RWPE2 (cell line): ENCODE results near the gene PTRH2.

ENCODE experiments used
- ATAC-seq: fragments of 200-7000 bp; cut with Tn5 transposase; 3 replicates; pipeline ENCODE4 v1.9.1; 2021; ENCODE audit warnings: low read depth
- DNase-seq: peaks from one replicate; pipeline ENCODE4 v3.0.0-alpha.2; 2020; ENCODE audit warnings: low spot score
- H3K27ac ChIP-seq: fragments of 450-650 bp; 2 replicates; pipeline ENCODE4 v1.5.1; 2017; ENCODE audit warnings: mild to moderate bottlenecking; ENCODE audit not compliant: poor library complexity, severe bottlenecking
- H3K27me3 ChIP-seq: fragments of 250-450 bp; sonication (Bioruptor Pico); 2 replicates; pipeline ENCODE4 v1.5.1; 2021; ENCODE audit warnings: mild to moderate bottlenecking, moderate library complexity; ENCODE audit not compliant: insufficient read depth, poor library complexity, severe bottlenecking
- H3K36me3 ChIP-seq: fragments of 250-450 bp; sonication (Bioruptor Pico); 2 replicates; pipeline ENCODE4 v1.5.1; 2020; ENCODE audit warnings: low read depth, mild to moderate bottlenecking, moderate library complexity
- H3K4me1 ChIP-seq: fragments of 250-450 bp; sonication (Bioruptor Pico); 2 replicates; pipeline ENCODE4 v1.5.1; 2021; ENCODE audit warnings: mild to moderate bottlenecking, moderate library complexity; ENCODE audit not compliant: insufficient read depth, poor library complexity, severe bottlenecking
- H3K4me3 ChIP-seq: fragments of 250-450 bp; sonication (Bioruptor Pico); 2 replicates; pipeline ENCODE4 v1.5.1; 2021; ENCODE audit warnings: mild to moderate bottlenecking, moderate library complexity; ENCODE audit not compliant: severe bottlenecking
- H3K9me3 ChIP-seq: fragments of 250-450 bp; sonication (Bioruptor Pico); 2 replicates; pipeline ENCODE4 v1.5.1; 2021; ENCODE audit warnings: mild to moderate bottlenecking, moderate library complexity; ENCODE audit not compliant: severe bottlenecking
- CTCF ChIP-seq: fragments of 450-650 bp; IDR thresholded peaks from one replicate; pipeline ENCODE4 v1.5.1; 2017; ENCODE audit warnings: mild to moderate bottlenecking, moderate library complexity; ENCODE audit not compliant: poor library complexity, severe bottlenecking

The PTRH2 gene

GRCh38 chr17:59753522-59754467 is 46.6 kb upstream of the PTRH2 start:
- peak; percentile 92 for TF ChIP-seq CTCF
- H3K27ac ChIP-seq: peak overlapping the region; percentile 99
- H3K9me3 ChIP-seq: no peaks in the 10 kb centered on the region
- H3K27me3 ChIP-seq: no peaks in the 10 kb centered on the region
- peak; percentile 59 for ATAC-seq
- H3K4me3 ChIP-seq: peak overlapping the region; percentile 1
- peaks cover 11% of the 10 kb centered on the region for H3K36me3 ChIP-seq
- peaks cover 46% of the 10 kb centered on the region for H3K4me1 ChIP-seq
- no peak for DNase-seq

GRCh38 chr17:59752922-59753321 is 45.7 kb upstream of the PTRH2 start:
- peaks cover 43% of the 10 kb centered on the region for H3K4me1 ChIP-seq
- TF ChIP-seq CTCF: no peak
- ATAC-seq (no peak), DNase-seq (no peak)
- H3K4me3 ChIP-seq: no peak overlapping the region
- H3K27ac ChIP-seq: peak overlapping the region; percentile 99
- H3K9me3 ChIP-seq: no peaks in the 10 kb centered on the region
- peaks cover 11% of the 10 kb centered on the region for H3K36me3 ChIP-seq
- no peaks in the 10 kb centered on the region for H3K27me3 ChIP-seq

GRCh38 chr17:59752446-59752845 is 45.2 kb upstream of the PTRH2 start:
- Histone ChIP-seq H3K9me3 (no peaks in the 10 kb centered on the region), H3K36me3 (peaks cover 11% of the 10 kb centered on the region), H3K27me3 (no peaks in the 10 kb centered on the region), H3K4me1 (peaks cover 41% of the 10 kb centered on the region), H3K27ac (peak overlapping the region; percentile 99), H3K4me3 (no peak overlapping the region)
- no peak for TF ChIP-seq CTCF
- no peak for ATAC-seq
- no peak for DNase-seq

GRCh38 chr17:59751955-59752413 is 44.8 kb upstream of the PTRH2 start:
- no peak overlapping the region for H3K4me3 ChIP-seq
- TF ChIP-seq CTCF: no peak
- no peak for DNase-seq
- peak overlapping the region; percentile 99 for H3K27ac ChIP-seq
- no peaks in the 10 kb centered on the region for H3K9me3 ChIP-seq
- ATAC-seq: no peak
- H3K4me1 ChIP-seq: peaks cover 36% of the 10 kb centered on the region
- H3K27me3 ChIP-seq: no peaks in the 10 kb centered on the region
- peaks cover 9% of the 10 kb centered on the region for H3K36me3 ChIP-seq

- no peak overlapping the region for H3K4me3 ChIP-seq
- TF ChIP-seq CTCF: no peak
- H3K27me3 ChIP-seq: no peaks in the 10 kb centered on the region
- 0 out of 2 replicates have a peak, but pooled peaks cover 3% of the 10 kb centered on the region for H3K36me3 ChIP-seq
- H3K9me3 ChIP-seq: no peaks in the 10 kb centered on the region
- ATAC-seq (no peak), DNase-seq (no peak)
- no peak overlapping the region for H3K27ac ChIP-seq
- peaks cover 5% of the 10 kb centered on the region for H3K4me1 ChIP-seq
Observed at GRCh38 chr17:59748591-59748990, 41.4 kb upstream of the PTRH2 start.
